Ectodermal cell (in vitro differentiated cells): Measurements from ENCODE around the gene GMDS.

Experiments
- H3K27ac ChIP-seq: 2 replicates; pipeline ENCODE4 v1.7.0; 2013; ENCODE audit warnings: mild to moderate bottlenecking, low read depth, low read length; ENCODE audit not compliant: insufficient read depth, poor library complexity, severe bottlenecking
- H3K27me3 ChIP-seq: 2 replicates; pipeline ENCODE4 v1.7.0; 2013; ENCODE audit warnings: mild to moderate bottlenecking, low read length; ENCODE audit not compliant: insufficient read depth, control insufficient read depth, poor library complexity, severe bottlenecking
- H3K36me3 ChIP-seq: one replicate; pipeline ENCODE4 v1.7.0; 2013; ENCODE audit warnings: low read length; ENCODE audit not compliant: control insufficient read depth, insufficient read depth
- H3K4me1 ChIP-seq: one replicate; pipeline ENCODE4 v1.7.0; 2013; ENCODE audit warnings: low read length; ENCODE audit not compliant: control insufficient read depth, insufficient read depth
- H3K4me3 ChIP-seq: 2 replicates; pipeline ENCODE4 v1.7.0; 2013; ENCODE audit warnings: low read depth, low read length, control low read depth; ENCODE audit not compliant: insufficient read depth
- H3K9me3 ChIP-seq: 2 replicates; pipeline ENCODE4 v1.7.0; 2013; ENCODE audit warnings: mild to moderate bottlenecking, low read length, moderate library complexity; ENCODE audit not compliant: control insufficient read depth
- WGBS, 2 experiments: methylation state at CpG; one replicate each; pipeline ENCODE4 v1.1.7; 2013; ENCODE audit warnings: missing lambda C conversion rate in 2 of 2; 5-methylcytosine and 5-hydroxymethylcytosine counted together

The GMDS gene

GRCh38 chr6:2144210-2144609 is 101.2 kb downstream of the GMDS start:
- H3K4me1 ChIP-seq = no peaks in the 10 kb centered on the region
- H3K36me3 ChIP-seq = no peaks in the 10 kb centered on the region
- 93 to 96% methylated on average over 4 of the region's 4 CpGs for WGBS, 2 experiments
- H3K27me3 ChIP-seq = no peaks in the 10 kb centered on the region
- H3K27ac ChIP-seq = no peak overlapping the region
- no peak overlapping the region for H3K4me3 ChIP-seq
- H3K9me3 ChIP-seq = no peaks in the 10 kb centered on the region

GRCh38 chr6:2141644-2142290 is 103.6 kb downstream of the GMDS start:
- Histone ChIP-seq H3K27ac (no peak overlapping the region), H3K4me1 (no peaks in the 10 kb centered on the region), H3K36me3 (no peaks in the 10 kb centered on the region), H3K27me3 (no peaks in the 10 kb centered on the region), H3K9me3 (no peaks in the 10 kb centered on the region), H3K4me3 (no peak overlapping the region)
- WGBS, 2 experiments = 86 to 88% methylated on average over 16 of the region's 16 CpGs

DNA sequence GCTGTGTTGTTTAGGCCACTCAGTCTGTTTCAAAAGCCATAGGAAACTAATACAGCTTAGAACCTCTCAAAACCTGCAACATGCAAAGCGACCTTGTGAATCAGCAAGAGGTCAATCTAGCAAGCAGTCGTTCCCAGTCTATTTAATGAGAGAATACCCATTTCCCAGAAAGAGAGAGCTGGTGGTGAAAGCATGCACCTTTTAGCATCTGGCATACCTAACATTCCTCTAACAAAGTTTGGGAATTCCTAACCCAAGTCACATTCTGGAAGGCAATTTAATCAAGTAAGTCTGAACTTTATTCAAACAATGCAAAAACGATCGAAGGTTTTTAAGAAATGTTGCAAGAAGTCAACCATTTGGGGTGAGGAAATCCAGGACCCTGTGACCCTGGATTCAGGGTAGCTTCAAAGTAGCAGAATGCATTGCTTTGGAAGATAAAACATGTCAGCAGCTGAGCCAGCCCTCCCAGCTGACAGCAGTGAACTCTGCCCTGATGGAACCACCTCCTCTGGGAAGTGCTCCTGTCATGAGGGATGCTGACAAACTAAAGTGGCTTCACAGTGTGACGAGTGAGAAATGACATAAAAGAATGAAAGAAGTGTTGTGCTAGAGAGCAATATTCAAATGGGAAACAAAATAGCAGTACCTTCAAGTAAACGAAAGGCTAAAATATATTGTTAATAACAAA is 104.8 kb downstream of the GMDS start:
- WGBS, 2 experiments = 88 to 89% methylated on average over 6 of the region's 6 CpGs
- no peaks in the 10 kb centered on the region for H3K4me1 ChIP-seq
- H3K9me3 ChIP-seq = no peaks in the 10 kb centered on the region
- no peak overlapping the region for H3K4me3 ChIP-seq
- H3K27me3 ChIP-seq = no peaks in the 10 kb centered on the region
- H3K27ac ChIP-seq = no peak overlapping the region
- no peaks in the 10 kb centered on the region for H3K36me3 ChIP-seq

GRCh38 chr6:2135401-2135800 is 110.0 kb downstream of the GMDS start:
- Histone ChIP-seq H3K9me3 (no peaks in the 10 kb centered on the region), H3K27me3 (no peaks in the 10 kb centered on the region), H3K27ac (no peak overlapping the region), H3K4me1 (no peaks in the 10 kb centered on the region), H3K36me3 (no peaks in the 10 kb centered on the region), H3K4me3 (no peak overlapping the region)
- WGBS, 2 experiments = 97 to 100% methylated on average over 2 of the region's 2 CpGs

DNA sequence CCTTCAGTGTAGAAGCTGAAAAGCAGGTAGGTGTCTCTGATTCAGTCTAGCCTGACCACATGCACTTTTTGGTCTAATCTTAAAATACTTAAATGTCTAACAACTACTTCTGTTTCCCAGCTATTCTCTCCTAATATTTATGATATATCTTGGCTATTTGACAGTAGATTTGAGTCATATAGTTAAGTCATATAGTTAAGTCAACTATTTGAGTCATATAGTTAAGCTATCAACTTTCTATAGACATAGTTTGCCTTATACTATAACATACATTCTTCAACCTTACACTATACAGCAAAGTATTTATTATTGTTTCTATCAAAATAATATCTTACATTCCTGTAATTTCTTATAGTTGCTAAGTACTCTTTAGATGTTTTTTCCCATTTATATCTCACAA is 110.9 kb downstream of the GMDS start:
- Histone ChIP-seq H3K4me3 (no peak overlapping the region), H3K36me3 (no peaks in the 10 kb centered on the region), H3K27me3 (no peaks in the 10 kb centered on the region), H3K4me1 (no peaks in the 10 kb centered on the region), H3K27ac (no peak overlapping the region), H3K9me3 (no peaks in the 10 kb centered on the region)

DNA sequence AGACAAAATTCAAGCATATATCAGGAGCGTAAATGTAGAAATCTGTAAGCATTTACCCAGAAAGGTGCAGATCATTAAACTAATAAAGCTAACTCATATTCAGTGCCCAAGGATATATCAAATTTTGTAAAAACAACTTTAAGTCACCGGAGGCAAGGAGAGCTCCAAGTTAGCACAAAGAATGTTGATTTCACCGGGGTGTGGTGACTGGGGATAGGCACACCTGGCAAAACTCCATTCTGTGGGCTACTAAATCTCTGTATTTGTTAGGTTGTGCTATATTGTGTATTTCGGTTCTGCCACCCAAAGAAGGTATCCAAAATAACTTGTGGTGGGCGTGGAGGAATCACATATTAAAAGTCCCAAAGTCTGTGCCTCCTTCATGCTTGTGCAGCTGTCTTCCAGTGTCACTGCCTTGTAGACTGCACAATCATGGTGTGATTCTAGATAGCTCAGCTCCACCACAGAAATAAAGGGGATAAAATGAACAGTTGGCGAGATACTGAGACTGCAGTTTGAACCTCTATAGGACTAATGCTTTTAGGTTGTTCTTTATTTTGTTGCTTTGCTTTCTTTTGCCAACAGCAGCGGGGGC is 111.6 kb downstream of the GMDS start:
- no peak overlapping the region for H3K27ac ChIP-seq
- no peaks in the 10 kb centered on the region for H3K36me3 ChIP-seq
- WGBS, 2 experiments = 94% methylated on average over 6 to 7 of the region's 7 CpGs
- H3K9me3 ChIP-seq = no peaks in the 10 kb centered on the region
- H3K4me3 ChIP-seq = no peak overlapping the region
- no peaks in the 10 kb centered on the region for H3K27me3 ChIP-seq
- no peaks in the 10 kb centered on the region for H3K4me1 ChIP-seq

GRCh38 chr6:2132916-2133315 is 112.5 kb downstream of the GMDS start:
- H3K27me3 ChIP-seq = no peaks in the 10 kb centered on the region
- H3K9me3 ChIP-seq = no peaks in the 10 kb centered on the region
- H3K27ac ChIP-seq = no peak overlapping the region
- no peaks in the 10 kb centered on the region for H3K4me1 ChIP-seq
- H3K4me3 ChIP-seq = no peak overlapping the region
- WGBS, 2 experiments = 89 to 95% methylated on average over 1 of the region's 1 CpG
- no peaks in the 10 kb centered on the region for H3K36me3 ChIP-seq

DNA sequence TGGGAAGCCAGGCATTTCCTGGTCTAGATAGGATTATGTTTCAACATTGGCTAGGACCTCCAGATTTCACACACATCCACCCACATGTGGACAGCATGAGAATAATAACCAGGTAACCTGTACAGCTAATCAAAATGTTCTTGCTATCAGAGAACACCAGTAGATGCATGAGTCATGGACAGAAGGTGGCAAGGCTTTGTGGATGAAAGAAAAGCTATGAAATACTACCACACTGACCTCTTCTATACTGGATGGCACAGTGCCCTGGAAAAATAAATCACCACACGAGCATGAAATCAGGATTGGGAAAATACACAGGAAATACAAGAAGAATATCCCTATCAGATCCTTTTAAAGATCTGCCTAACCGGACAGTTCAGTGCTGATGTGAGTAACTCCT is 113.0 kb downstream of the GMDS start:
- Histone ChIP-seq H3K27me3 (no peaks in the 10 kb centered on the region), H3K9me3 (no peaks in the 10 kb centered on the region), H3K4me1 (no peaks in the 10 kb centered on the region), H3K4me3 (no peak overlapping the region), H3K27ac (no peak overlapping the region), H3K36me3 (no peaks in the 10 kb centered on the region)
- WGBS, 2 experiments = 86 to 97% methylated on average over 2 of the region's 2 CpGs

- H3K4me1 ChIP-seq = no peaks in the 10 kb centered on the region
- H3K27ac ChIP-seq = no peak overlapping the region
- H3K27me3 ChIP-seq = no peaks in the 10 kb centered on the region
- no peaks in the 10 kb centered on the region for H3K9me3 ChIP-seq
- no peak overlapping the region for H3K4me3 ChIP-seq
- WGBS, 2 experiments = 84% methylated on average over 7 of the region's 7 CpGs
- no peaks in the 10 kb centered on the region for H3K36me3 ChIP-seq
Measured at GRCh38 chr6:2129182-2129621, 116.2 kb downstream of the GMDS start.

- Histone ChIP-seq H3K9me3 (no peaks in the 10 kb centered on the region), H3K27ac (no peak overlapping the region), H3K4me3 (no peak overlapping the region), H3K4me1 (no peaks in the 10 kb centered on the region), H3K36me3 (no peaks in the 10 kb centered on the region), H3K27me3 (no peaks in the 10 kb centered on the region)
- WGBS, 2 experiments = 89 to 92% methylated on average over 12 of the region's 12 CpGs
Measured at GRCh38 chr6:2127484-2127911, 117.9 kb downstream of the GMDS start.
